DND-41 (cell line): Measurements from ENCODE around the gene GRIK4.

Source experiments
- ATAC-seq: fragments of 200-7000 bp; cut with Tn5 transposase; 3 replicates; pipeline ENCODE4 v1.9.1; 2021; ENCODE audit warnings: low read depth; ENCODE audit not compliant: insufficient read depth
- DNase-seq: peaks from one replicate; pipeline ENCODE4 v3.0.0-alpha.2; 2020
- H2AFZ ChIP-seq: 2 replicates; pipeline ENCODE4 v1.6.0; 2012; ENCODE audit warnings: low read depth, low read length
- H3K27ac ChIP-seq: 2 replicates; pipeline ENCODE4 v1.5.1; 2012; ENCODE audit warnings: low read length, inconsistent platforms
- H3K27me3 ChIP-seq: fragments of 200-600 bp; sonication (generic); 2 replicates; pipeline ENCODE4 v1.6.0; 2012; ENCODE audit warnings: low read length, mild to moderate bottlenecking, inconsistent platforms; ENCODE audit not compliant: insufficient read depth, poor library complexity
- H3K36me3 ChIP-seq: 2 replicates; pipeline ENCODE4 v1.5.1; 2012; ENCODE audit warnings: low read length, inconsistent platforms; ENCODE audit not compliant: insufficient read depth
- H3K4me1 ChIP-seq: 2 replicates; pipeline ENCODE4 v1.5.1; 2012; ENCODE audit warnings: mild to moderate bottlenecking, low read length; ENCODE audit not compliant: insufficient read depth
- H3K4me2 ChIP-seq: 2 replicates; pipeline ENCODE4 v1.6.0; 2012; ENCODE audit warnings: mild to moderate bottlenecking, moderate library complexity, low read length, inconsistent platforms; ENCODE audit not compliant: insufficient read depth
- H3K4me3 ChIP-seq, 2 experiments: fragments of 200-600 bp in 1 of 2; shearing (Covaris generic) in 1 of 2; 2 replicates each; pipeline ENCODE4 v1.5.1; 2012 to 2016; ENCODE audit warnings: inconsistent platforms in 2 of 2, low read length in 2 of 2, mild to moderate bottlenecking in 2 of 2, low read depth in 1 of 2, moderate library complexity in 1 of 2
- H3K79me2 ChIP-seq: 2 replicates; pipeline ENCODE4 v1.6.0; 2012; ENCODE audit warnings: low read length, inconsistent platforms; ENCODE audit not compliant: insufficient read depth
- H3K9ac ChIP-seq: 2 replicates; pipeline ENCODE4 v1.6.0; 2012; ENCODE audit warnings: low read depth, mild to moderate bottlenecking, inconsistent platforms, low read length, moderate library complexity
- H3K9me3 ChIP-seq: 2 replicates; pipeline ENCODE4 v1.5.1; 2012; ENCODE audit warnings: low read length, moderate library complexity, mild to moderate bottlenecking, inconsistent platforms; ENCODE audit not compliant: insufficient read depth, severe bottlenecking
- H4K20me1 ChIP-seq: 2 replicates; pipeline ENCODE4 v1.6.0; 2012; ENCODE audit warnings: low read length; ENCODE audit not compliant: insufficient read depth
- EZH2 ChIP-seq: IDR thresholded peaks from 3 replicates; pipeline ENCODE4 v1.6.1; 2012; ENCODE audit warnings: borderline replicate concordance, low read depth, mild to moderate bottlenecking, moderate library complexity, low read length, inconsistent platforms; ENCODE audit not compliant: severe bottlenecking
- TF ChIP-seq, protein P1 (sequence below): IDR thresholded peaks from 2 replicates; pipeline ENCODE4 v1.5.1; 2012; ENCODE audit warnings: borderline replicate concordance, low read length, moderate library complexity, mild to moderate bottlenecking; ENCODE audit not compliant: poor library complexity, severe bottlenecking; ENCODE audit errors: extremely low read depth

Gene GRIK4

DNA sequence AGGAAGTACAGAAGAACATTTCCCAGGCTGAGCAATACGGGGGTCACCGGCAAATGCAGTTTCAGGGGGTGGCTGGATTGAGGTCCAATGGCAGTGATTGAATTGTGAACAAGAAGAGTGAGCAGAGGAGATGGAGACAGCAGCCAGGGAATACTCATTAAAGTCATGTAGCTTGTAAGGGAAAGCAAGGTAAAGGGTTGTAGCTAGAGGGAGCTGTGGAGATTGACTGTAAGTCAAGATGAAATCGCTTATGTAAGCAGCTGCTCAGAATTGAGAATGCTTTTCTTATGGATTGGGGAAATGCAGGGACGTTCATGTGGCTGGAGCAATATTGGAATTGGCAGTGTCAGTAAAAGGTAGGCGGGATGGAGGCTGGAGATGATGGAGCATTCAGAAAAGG lies 401.0 kb downstream of the GRIK4 start:
- ATAC-seq (no peak), DNase-seq (no peak)
- Histone ChIP-seq H3K9ac (no peak overlapping the region), H3K4me3 (no peak overlapping the region), H3K4me1 (no peaks in the 10 kb centered on the region), H3K36me3 (no peaks in the 10 kb centered on the region), H3K27me3 (peaks cover 10% of the 10 kb centered on the region), H3K4me2 (no peak overlapping the region), H4K20me1 (peaks cover 5% of the 10 kb centered on the region), H3K9me3 (no peaks in the 10 kb centered on the region), H3K79me2 (no peaks in the 10 kb centered on the region), H3K27ac (no peak overlapping the region), H2AFZ (no peak overlapping the region)
- no peak for TF ChIP-seq EZH2
- TF ChIP-seq, protein P1, sequence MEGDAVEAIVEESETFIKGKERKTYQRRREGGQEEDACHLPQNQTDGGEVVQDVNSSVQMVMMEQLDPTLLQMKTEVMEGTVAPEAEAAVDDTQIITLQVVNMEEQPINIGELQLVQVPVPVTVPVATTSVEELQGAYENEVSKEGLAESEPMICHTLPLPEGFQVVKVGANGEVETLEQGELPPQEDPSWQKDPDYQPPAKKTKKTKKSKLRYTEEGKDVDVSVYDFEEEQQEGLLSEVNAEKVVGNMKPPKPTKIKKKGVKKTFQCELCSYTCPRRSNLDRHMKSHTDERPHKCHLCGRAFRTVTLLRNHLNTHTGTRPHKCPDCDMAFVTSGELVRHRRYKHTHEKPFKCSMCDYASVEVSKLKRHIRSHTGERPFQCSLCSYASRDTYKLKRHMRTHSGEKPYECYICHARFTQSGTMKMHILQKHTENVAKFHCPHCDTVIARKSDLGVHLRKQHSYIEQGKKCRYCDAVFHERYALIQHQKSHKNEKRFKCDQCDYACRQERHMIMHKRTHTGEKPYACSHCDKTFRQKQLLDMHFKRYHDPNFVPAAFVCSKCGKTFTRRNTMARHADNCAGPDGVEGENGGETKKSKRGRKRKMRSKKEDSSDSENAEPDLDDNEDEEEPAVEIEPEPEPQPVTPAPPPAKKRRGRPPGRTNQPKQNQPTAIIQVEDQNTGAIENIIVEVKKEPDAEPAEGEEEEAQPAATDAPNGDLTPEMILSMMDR = peak; percentile 48

DNA sequence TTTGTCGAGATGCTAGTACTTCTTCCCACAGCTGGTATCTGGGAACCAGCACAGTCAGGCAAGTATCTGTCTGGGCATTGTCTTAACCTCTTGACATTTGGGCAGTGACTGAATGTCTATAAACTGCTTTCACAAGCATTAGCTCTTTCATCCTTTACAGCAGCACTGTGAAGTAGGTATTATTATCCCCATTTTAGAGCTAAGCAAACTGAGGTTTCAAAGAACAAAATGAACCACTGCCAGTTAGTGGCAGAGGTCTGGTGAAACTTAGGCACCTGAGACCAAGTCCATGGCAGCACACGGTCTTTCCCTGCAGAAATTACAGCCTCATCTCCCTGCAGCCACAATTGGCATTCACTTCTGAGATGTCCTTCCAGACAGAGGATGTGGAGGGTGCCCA lies 401.4 kb downstream of the GRIK4 start:
- Histone ChIP-seq H2AFZ (no peak overlapping the region), H3K4me3 (no peak overlapping the region)

DNA sequence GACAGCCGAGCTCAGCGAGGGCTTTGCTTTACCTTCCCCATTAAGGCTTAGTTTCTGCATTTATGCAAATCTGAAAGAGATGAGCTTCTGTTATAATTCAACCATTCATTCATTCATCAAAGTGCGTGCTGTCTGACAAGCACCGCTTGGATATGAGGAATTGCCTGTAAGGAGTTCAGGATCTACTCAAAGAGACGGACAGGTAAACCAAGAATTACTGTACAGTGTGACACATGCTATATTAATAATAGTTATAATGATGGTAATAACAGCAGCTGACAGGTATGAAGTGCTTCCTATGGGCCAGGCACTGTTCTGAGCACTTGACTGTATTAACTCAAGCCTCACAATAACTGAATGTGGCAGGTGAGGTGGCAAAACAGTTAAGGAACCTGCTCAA lies 402.5 kb downstream of the GRIK4 start:
- Histone ChIP-seq H3K4me1 (no peaks in the 10 kb centered on the region), H4K20me1 (peaks cover under 1% of the 10 kb centered on the region), H3K27ac (no peak overlapping the region), H2AFZ (no peak overlapping the region), H3K36me3 (no peaks in the 10 kb centered on the region), H3K27me3 (peaks cover 12% of the 10 kb centered on the region), H3K9me3 (no peaks in the 10 kb centered on the region), H3K4me3 (no peak overlapping the region), H3K79me2 (no peaks in the 10 kb centered on the region), H3K9ac (no peak overlapping the region), H3K4me2 (no peak overlapping the region)
- TF ChIP-seq EZH2 = no peak
- TF ChIP-seq, protein P1 = no peak
- ATAC-seq (no peak), DNase-seq (no peak)

More for the DNA sequence above, 401.4 kb downstream of the GRIK4 start:
- H3K27me3 ChIP-seq = peaks cover 11% of the 10 kb centered on the region
- no peaks in the 10 kb centered on the region for H3K36me3 ChIP-seq
- no peaks in the 10 kb centered on the region for H3K4me1 ChIP-seq
- DNase-seq (no peak), ATAC-seq (no peak)
- H4K20me1 ChIP-seq = peaks cover 5% of the 10 kb centered on the region
- H3K79me2 ChIP-seq = no peaks in the 10 kb centered on the region
- H3K27ac ChIP-seq = no peak overlapping the region
- H3K9me3 ChIP-seq = no peaks in the 10 kb centered on the region
- H3K4me2 ChIP-seq = no peak overlapping the region
- TF ChIP-seq EZH2 = no peak
- TF ChIP-seq, protein P1 = no peak
- no peak overlapping the region for H3K9ac ChIP-seq

DNA sequence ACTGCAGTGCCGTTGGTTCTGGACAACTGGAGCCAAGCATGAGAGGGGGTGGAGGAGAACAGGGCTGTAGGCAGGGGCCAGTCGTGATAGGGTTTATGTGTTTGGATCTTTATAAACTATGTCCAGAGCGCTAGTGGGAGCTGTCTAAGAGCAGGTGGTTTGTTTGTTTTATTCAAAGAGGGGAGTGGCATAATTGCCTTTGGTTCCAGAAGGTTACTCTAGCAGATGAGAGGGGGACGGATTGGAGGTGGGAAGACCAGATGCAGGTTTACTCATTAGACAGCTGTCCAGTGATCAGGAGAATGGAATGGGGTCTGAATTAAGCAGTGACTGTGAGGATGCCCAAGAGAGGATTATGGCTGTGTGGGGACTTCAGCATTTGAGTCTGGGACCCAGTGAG lies 403.1 kb downstream of the GRIK4 start:
- Histone ChIP-seq H3K4me3 (no peak overlapping the region), H4K20me1 (no peaks in the 10 kb centered on the region; the same call in 1 of the 2 replicates), H3K4me2 (no peak overlapping the region), H3K9me3 (no peaks in the 10 kb centered on the region), H3K4me1 (no peaks in the 10 kb centered on the region), H3K27ac (no peak overlapping the region), H3K79me2 (no peaks in the 10 kb centered on the region), H3K36me3 (no peaks in the 10 kb centered on the region), H2AFZ (no peak overlapping the region), H3K27me3 (peaks cover 13% of the 10 kb centered on the region), H3K9ac (no peak overlapping the region)
- DNase-seq = no peak
- TF ChIP-seq, protein P1 = no peak
- TF ChIP-seq EZH2 = no peak
- no peak for ATAC-seq
